NCI-H82 (cell line): ENCODE measurements around the gene ZNF581.

Source experiments
- DNase-seq: peaks from one replicate; lab custom pipeline; 2025; lab: John Stamatoyannopoulos, UW

Gene ZNF581

DNA sequence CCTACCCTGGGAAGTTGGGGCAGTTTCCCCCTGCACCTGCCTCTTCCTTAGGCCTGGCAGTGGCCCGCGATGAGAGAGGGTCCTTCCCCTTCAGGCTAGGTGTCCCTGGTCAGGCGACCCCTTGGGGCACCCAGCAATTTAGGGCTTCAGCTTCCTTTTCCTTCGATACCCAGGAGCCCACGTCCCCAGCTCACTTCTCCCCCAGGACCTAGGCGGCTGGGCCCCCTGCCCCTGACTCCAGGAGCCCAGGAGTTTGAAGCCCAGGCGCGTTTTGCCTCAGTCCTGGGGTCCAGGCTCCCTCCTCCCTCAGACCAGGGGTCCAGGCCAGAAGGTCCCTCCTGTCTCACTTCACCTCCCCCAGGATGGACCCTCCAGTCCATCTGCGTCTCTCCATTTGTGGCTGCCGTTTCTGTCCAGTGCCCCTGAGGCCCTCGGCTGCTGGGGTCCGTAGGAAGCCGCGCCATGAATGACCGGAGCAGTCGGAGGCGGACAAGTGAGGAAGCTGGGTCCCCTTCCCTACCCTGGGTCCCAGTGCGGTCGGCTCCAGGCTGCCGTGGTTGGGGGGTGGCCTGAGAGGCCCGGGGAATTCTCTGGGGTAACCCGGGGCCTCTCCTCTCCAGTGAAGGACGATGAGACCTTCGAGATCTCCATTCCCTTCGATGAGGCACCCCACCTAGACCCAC, 5.3 kb downstream of the ZNF581 start:
- peak; percentile 46 for DNase-seq

DNA sequence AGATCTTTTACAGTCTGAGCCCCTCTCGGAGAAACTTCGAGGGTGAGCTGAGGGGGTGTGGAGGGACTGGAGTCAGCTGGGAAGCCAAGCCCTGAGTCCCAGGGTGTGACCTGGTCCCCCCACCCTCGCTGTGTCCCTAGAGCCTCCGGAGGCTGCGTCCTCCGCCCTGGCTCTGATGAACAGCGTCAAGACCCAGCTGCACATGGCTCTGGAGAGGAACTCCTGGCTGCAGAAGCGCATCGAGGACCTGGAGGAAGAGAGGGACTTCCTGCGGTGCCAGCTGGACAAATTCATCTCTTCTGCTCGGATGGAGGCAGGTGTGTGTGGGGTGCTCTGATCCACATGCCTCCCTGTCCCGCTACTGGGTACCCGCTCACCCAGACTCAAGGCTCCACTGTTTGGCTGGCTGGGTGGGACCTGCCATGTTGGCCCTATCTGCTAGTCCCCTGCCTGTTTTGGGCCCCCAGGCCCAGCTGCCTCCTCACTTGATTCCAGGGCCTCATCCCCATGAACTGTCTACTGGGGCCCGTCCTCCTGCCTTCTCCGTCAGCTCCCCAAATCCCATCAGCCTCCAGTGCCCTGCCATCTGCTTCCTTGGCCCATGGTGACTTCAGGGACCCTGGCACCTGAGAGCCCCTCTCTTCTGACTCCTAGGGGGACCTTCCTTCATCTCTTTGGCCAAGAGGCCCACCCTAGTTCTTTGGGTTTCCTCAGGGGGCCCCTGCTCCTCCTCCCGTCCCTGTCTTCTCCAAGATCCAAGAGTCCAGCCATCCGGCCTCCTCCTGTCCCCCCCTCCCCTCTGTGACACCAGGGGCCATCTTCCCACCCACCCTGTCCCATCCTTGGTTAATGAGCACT, 6.0 kb downstream of the ZNF581 start:
- DNase-seq, result no peak

DNA sequence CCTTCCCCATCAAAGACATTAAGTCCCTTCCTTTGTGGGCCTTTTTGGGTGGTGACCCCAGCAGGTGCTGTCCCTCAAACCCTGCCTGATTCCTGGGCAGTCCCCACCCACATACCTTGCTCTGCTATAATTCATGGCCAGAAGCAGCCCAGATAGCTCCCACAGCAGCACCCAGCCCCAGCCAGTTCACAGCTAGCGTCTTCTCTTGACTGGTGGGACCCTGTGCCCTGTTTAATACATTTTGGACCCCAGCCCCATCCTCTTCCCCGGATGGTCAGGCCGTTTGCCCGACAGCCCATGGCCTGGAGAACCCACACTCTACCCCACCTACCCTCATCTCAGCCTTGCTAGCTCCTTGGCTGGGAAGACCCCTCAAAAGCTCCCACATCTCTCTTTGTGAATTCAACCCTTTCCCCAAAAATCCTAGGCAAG, 6.7 kb downstream of the ZNF581 start:
- DNase-seq, result no peak

DNA sequence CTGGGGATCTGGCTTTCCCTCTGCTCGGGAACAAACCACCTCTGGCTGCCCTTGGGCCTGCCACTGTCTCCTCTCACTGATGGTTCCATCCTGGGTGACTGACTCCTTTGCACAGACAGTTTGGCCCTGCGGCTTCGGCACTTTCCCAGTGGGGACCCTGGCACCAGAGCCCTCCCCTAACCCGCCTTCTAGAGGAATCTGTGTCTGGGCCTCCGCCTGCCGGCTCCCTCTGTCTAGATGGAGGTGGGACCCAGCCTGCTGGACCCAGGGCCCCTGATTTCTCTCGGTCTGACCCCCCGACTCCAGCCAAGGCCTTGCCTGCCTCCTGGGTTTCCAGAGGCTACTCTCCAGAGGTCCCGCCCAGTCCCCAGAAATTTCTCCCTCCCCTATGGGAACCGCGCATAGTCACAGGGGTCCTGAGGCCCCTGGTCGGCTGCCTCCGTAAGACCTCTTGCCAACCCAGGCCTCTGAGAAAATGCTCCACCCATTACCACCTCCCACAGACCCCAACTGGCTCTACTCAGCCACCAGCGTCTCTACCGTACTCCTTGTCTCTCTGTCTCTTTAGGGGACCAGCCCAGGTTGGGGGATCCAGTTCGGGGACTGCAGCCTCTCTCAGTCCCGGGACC, 7.3 kb downstream of the ZNF581 start:
- DNase-seq, result no peak

DNA sequence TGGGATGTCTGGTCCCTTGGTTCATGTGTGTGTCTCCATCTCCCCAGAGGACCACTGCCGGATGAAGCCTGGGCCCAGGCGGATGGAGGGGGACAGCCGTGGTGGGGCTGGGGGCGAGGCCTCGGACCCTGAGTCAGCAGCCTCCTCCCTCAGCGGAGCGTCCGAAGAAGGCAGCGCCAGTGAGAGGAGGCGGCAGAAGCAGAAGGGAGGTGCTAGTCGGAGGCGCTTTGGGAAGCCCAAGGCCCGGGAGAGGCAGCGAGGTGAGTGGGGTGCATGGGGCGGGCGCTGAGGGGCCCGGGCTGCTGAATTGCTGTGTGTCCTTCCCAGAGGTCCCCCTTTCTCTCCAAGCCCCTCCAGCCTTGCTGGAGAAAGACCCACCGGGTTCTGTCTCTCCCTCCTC, 7.8 kb downstream of the ZNF581 start:
- no peak for DNase-seq

DNA sequence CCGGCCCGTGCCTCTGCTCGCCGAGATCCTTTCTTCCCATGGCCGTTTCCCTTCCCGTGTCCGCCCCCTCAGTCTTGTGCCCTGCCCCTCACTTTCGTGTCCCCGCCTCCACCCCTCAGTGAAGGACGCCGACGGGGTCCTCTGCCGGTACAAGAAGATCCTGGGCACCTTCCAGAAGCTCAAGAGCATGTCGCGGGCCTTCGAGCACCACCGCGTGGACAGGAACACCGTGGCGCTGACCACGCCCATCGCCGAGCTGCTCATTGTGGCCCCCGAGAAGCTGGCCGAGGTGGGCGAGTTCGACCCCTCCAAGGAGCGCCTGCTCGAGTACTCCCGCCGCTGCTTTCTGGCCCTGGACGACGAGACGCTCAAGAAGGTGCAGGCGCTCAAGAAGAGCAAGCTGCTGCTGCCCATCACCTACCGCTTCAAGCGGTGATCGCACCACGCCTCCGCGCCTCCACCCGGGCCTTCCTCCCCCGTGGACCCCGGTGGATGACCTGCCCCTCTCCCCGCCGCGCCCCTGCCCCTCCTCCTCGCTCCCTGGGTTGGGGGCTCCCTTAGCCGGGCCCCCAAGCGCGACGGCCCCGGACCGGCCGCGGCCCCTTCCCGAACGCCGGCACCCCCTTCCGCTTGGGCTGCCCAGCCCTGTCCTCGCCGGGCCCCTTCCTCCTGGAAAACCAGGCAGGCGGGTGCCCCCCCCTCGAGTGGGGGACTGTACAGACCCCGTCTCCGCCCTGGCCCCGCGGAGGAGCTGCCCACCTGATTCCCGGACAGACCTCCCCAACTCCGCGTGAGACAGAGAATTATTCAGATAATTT, 9.1 kb downstream of the ZNF581 start:
- no peak for DNase-seq

DNA sequence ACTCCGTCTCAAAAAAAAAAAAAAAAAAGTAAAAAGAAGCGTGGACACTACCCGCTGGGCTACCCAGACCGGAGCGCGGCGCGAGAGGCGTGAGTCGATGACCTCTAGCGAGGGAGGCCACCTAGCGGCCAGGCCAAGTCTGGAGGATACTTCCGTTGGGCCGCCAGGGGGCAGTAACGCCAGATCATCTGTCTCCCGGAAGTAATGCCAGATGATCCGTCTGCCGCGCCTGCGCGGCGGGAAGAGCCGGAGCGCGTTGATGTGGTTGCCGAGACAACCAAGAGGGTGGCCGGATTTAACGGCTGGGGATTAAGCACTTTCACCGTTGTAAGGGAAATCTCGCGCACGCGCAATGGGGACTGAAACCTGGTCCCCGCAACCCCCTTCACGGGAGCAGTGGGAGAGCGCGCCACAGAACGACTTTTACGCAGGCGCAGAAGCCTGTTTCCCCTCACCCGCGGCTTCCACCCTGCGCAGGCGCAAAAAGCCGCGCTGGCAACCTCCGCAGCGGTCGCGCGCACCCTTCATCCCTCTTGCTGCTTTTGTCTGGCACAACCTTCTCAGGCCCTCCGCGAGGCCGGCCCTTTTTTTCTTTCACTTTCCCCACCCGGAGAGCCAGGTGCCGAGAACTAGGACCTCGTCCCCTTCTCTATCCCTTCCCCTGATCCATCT, 10.3 kb downstream of the ZNF581 start:
- DNase-seq, result peak; percentile 100

DNA sequence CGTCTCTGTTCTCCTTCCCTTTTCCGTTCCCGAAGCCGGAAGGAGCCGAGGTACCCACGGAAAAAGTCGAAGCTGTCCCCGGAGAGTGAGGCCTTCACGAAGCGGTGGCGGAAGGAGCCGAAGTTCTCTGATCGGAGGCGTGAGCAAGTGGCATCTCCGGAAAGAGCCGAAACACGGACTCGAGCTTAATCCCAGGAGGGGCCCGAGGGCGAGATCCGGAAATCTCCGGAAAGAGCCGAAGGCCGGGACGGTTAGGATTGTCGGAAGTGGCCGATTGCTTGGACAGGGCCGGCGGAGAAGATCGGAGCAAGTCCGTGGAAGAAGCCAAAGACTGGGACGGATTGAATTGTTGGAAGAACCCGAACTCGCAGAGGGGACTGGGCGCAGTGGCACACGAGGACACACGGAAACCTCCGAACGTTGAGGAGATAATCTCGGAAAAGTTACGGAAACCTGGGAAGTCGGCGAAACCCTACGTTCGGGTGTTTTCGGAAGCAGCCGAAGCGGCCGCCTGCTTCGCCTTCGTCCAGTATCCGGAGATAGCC, 10.9 kb downstream of the ZNF581 start:
- DNase-seq, result peak; percentile 99

DNA sequence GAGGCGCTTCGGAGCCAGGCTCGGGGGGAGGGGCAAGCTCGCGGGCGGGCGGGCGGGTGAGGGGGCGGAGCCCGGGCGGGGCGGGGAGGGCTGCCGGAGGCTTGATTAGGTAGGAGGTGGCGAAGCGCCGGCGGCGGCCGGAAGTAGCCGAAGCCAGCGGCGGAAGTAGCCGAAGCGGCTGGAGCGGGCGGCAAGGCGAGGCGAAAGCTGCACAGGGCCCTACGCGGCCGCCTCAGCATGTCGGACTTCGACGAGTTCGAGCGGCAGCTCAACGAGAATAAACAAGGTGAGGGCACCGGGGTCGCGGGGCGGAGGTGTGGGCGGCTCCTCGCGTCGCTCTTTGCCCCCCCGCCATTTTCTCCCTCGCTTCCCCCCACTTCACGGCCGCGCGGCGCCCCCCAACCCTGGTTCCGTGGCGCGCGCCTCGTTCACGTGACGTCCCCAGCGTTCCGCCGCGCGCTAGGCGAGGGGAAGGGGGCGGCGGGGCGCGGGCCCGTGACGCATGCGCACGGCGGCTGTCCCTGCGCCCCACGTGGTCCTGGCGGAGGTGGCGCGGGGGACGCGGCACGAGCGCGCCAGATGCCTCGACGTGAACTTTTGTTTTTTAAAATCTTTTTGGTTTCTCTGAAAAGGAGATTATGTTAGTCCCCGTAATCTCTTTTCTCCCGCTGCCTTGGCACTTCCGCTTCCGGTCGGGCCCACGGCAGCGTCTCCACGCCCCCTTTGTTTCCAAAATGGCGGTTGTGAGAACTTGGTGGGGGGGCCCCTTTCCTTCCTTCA, 11.6 kb downstream of the ZNF581 start, which contains the start of gene U2AF2:
TSS of gene U2AF2 (plus strand) at position 168 of the 780 bp plus-strand sequence. CDS start at position 238, 70 bp downstream.
- DNase-seq, result peak; percentile 95

DNA sequence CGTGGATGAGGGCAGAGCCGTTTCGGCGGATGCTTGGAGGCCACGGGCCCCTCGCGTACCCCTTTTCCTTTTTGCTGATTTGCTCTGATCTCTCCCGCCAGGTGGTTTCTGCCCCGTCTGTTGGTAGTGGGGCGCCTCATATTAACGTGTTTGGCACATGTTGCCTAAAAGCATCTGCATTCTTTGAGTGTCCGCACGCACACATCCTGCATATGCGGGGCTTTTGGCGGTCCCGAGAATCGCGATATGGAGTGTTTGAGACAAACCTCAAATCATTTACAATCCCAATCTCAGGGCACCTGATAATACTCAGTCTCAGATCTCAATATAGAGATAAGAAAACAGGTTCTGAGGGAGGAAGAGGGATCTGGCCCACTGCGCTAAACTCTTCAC, 12.2 kb downstream of the ZNF581 start:
- DNase-seq, result no peak

DNA sequence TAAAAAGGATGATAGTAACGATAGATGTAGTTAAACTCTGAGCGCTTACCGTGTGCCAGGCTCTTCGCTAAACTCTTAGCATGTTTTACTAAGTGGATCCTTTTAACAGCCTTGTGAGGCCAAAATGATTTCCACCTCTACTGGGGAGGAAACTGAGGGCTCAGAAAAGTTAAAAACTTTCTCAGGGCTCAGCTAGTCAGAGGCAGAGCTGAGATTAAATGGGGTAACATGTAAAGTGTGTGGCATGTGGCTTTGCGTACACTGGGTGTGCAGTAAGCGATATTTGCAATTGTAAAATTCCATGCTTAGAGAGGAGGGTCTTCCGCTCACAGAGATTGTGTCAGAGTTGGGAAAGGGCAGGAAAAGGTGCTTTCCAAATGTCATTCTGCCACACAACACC, 13.1 kb downstream of the ZNF581 start:
- DNase-seq, result no peak

DNA sequence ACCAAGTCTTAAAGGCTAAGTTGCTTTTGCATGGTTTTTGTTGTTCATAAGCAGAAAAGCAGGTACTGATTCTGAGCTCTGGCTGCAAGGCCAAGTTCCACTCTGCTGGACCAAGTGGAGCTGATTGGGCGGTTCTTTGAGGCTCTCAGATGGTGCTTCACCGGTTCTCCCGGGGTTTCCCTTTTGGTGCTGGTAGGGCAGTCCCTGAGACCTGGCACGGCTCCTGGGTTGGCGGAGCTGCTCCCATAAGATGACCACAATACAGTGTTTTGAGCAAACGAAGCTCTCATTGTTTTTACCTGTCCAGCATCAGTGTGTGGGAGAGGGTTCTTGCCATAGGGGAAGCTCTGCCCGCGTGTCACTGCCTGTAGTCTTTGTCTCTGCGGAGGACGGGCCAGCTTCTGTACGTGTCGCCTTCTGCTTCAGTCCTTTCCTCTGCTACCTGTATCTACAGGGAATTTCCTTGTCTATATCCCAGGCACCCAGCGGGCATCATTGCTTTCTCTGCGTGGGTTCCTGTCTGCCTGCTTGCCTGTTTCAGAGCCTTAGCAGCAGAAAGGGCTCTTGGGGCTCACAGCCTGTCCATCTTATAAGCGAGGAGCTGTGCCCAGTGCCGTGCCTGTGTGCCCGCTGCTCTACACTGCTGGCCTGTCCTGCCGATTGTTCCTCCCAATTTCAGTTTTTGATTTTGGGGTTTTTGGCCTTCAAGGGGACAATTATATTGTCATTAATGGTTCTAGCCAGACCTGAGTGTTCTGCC, 13.7 kb downstream of the ZNF581 start:
- DNase-seq, result no peak

DNA sequence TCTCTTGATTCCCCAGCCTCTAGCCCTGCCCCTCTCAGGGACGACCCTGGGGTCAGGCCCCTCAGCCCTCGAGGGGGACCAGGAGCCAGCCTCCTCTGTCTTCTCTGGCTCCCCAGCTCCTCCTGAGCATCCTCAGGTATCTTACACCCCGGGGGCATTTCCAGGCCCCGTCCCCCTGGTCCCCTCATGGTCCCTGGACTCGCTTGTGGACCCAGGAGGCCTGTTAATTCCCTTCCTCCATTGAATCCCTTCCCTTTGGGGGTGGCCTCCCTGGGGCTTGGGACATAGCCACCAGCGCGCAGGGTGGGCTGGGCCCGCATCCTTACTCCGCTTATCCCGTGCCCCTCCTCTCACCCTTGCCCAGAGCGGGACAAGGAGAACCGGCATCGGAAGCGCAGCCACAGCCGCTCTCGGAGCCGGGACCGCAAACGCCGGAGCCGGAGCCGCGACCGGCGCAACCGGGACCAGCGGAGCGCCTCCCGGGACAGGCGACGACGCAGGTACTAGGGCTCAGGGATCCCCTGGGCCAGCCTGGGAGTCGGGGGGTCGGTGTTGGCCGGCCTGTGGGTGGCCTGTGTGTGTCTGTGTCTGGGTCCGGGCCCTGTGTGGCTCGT, 15.5 kb downstream of the ZNF581 start:
- DNase-seq, result no peak

DNA sequence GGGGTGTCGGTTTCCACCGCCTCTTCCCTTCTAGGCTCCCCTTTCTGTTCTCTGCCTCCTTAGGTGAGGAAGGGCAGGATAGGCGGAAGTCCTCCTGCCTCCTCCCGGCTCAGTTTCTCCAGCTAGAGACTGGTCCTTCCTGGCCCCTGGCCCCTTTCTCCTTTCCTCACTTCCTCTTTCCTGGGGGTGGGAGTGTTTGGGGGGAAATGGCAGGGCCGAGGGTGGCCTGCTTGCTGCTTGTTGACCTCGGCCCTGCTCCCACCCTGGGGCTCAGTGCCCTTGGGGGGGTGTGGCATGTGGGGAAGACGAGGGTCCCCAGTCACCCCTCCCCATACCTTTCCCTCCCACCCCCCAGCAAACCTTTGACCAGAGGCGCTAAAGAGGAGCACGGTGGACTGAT, 16.4 kb downstream of the ZNF581 start:
- no peak for DNase-seq

DNA sequence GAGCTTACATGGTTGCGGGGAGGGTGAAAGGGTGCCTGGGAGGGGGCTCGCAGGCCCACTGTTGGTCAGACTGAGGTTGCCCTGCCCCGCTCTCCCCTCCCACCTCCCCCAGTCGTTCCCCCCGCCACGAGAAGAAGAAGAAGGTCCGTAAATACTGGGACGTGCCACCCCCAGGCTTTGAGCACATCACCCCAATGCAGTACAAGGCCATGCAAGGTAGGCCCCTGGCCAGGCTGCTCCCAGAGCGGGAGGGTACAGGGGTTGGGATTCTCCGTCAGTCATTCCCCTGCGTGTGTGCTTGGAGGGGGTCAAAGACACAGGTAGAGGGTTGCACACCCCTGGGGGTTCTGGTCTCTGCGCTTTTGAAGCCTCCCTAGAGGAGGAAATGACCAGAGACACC, 17.0 kb downstream of the ZNF581 start:
- no peak for DNase-seq

DNA sequence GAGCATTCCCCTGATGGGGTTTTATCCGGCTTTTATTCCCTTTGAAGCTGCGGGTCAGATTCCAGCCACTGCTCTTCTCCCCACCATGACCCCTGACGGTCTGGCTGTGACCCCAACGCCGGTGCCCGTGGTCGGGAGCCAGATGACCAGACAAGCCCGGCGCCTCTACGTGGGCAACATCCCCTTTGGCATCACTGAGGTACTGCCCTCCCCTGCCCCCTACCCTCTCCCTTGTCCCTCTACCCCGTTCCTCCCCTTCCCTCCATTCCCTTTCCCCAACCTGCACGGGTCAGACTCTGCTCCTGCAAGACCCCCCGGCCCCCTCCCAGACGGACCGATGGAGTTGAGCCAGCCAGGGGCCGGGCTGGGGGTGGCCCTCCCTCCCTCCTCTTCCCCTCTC, 17.5 kb downstream of the ZNF581 start:
- no peak for DNase-seq

DNA sequence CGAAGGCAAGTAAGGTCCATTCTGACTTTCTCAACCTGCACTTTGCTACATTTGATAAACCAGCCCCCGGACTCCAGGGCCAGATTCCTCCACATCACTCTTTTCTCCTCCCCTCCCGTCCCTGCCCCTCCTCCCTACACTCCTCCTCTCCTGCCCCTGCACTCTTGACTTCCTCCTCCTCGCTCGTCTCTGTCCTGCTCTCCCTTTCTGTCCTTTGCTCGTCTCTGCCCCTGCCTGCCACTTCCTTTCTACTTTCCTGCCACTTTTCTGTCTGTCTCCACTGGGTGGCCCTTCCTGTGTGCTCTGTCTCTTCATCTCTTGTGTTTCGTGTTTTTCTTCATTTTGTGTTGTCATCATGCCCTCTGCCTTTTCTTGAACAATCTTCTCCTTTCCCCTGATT, 18.4 kb downstream of the ZNF581 start:
- no peak for DNase-seq

DNA sequence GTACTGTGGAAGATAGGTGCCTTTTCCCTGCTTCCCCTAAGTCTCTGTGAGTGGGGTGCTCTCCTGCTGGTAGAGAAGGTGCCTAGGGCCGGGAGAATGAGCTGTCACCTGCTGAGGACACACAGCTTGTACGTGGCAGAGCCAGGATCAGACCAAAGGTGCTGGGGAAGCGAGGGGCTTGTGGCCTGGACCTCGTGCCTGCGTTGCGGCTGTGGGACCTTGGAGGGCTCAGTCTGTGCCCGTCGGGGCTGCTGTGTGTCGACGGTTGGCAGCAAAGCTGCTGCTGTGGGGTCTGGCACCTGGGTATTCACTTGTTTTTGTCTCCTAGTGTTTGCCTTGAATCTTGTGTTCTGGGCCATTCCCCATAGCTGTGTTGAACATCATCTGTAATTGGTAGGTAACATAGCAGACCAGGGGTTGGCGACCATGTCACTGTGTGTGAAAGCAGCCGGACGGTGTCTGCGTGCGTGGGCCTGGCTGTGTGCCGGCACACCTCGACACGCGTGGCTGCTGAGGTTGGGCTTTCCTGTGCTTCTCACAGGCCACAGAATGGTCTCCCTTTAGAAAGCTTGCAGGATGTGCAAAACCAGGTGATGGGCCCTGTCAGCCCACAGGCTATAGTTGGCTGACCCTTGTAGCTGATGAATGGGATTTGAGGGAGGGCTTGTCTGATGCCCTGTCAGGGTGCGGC, 20.5 kb downstream of the ZNF581 start:
- no peak for DNase-seq
